Measurements from ENCODE around the gene GABRB1. TPM values are rescaled to one million over a fixed set of nuclear protein-coding genes. Genes with fewer than 3 reads are reported as not detected.

Gene GABRB1
- total and polyA plus RNA-seq, 2 donors (not counting 3 experiments of a cell fraction or from before 2014, with no cell fraction given), result not detected

DNA sequence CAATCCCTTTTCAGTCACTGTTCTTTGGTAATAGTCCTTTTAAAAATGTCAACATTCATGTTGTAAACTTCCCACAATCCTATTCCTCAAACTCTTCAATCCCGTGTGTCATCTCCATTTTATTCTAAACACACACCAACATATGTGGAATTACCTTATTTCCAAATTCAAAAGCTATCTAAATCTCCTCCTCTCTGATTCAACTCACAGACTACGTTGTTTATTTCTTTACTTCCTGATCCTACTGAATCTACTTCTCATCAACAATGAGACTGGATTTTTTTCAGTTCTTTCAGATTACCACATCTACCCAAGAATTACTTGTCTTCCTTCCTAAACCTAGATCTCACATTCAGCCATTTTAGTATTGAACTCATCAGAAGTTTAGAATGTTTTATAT, 188.2 kb downstream of the GABRB1 start:
- Histone ChIP-seq H3K4me2 (ENCODE audit: insufficient read depth, low read length) (no peak overlapping the region), H3K79me2 (ENCODE audit: control insufficient read depth, insufficient read depth, low read length) (no peaks in the 10 kb centered on the region), H4K20me1 (replicated peaks; ENCODE audit: control insufficient read depth, extremely low read depth, insufficient read depth, low read length) (peaks cover 3% of the 10 kb centered on the region), H3K9ac (replicated peaks; ENCODE audit: extremely low read depth, insufficient read depth, low read length) (no peak overlapping the region), H3K4me1 (ENCODE audit: control insufficient read depth, extremely low read depth, insufficient read depth, low read length) (no peaks in the 10 kb centered on the region), H3K4me3 (replicated peaks in 1 of 3; ENCODE audit: insufficient read depth in 1 of 3, low read depth in 1 of 3, low read length in 3 of 3) (no peak overlapping the region), H3K9me3 (replicated peaks; ENCODE audit: control insufficient read depth, insufficient read depth, low read length) (no peaks in the 10 kb centered on the region), H3K27me3 (ENCODE audit: control insufficient read depth in 2 of 2, insufficient read depth in 2 of 2, low read length in 2 of 2) (no peaks in the 10 kb centered on the region), H2AFZ (ENCODE audit: low read depth, low read length) (no peak overlapping the region), H3K9me1 (replicated peaks; ENCODE audit: control insufficient read depth, extremely low read depth, insufficient read depth, low read length) (no peaks in the 10 kb centered on the region), H3K27ac (ENCODE audit: insufficient read depth, low read depth, low read length) (no peak overlapping the region), H3K36me3 (ENCODE audit: control insufficient read depth in 2 of 2, extremely low read depth in 1 of 2, insufficient read depth in 2 of 2, low read length in 2 of 2) (no peaks in the 10 kb centered on the region)
- FAIRE-seq (no peak), DNase-seq (ENCODE audit: low read depth, low spot score) (no peak)
- BruUV-seq (replicated peaks), result no TSS peak
- intact Hi-C loops (cut with micrococcal nuclease), result no loop called here
- ChIA-PET POLR2A (no interaction called here), CTCF (no interaction called here)
- dilution Hi-C loops (cut with MboI; ENCODE audit: extremely low pct_ligation_motif_present, low sequenced_read_pairs), result no loop called here
- TF ChIP-seq FOS (IDR thresholded peaks at IDR 0.05; ENCODE audit: borderline replicate concordance, insufficient read depth, low read length) (no peak), POLR2AphosphoS5 (IDR thresholded peaks at IDR 0.05; ENCODE audit: insufficient read depth, low read depth, low read length) (no peak), GATA2 (IDR thresholded peaks at IDR 0.05; ENCODE audit: insufficient read depth, insufficient read length, low read depth, low read length) (no peak), JUN (IDR thresholded peaks at IDR 0.05; ENCODE audit: borderline replicate concordance, insufficient read depth, insufficient read length, low read depth) (no peak), POLR2A (IDR thresholded peaks at IDR 0.05; ENCODE audit: low read depth, low read length) (no peak), EZH2 (IDR thresholded peaks at IDR 0.05; ENCODE audit: borderline replicate concordance, low read depth, low read length, severe bottlenecking) (no peak), MYC (IDR thresholded peaks at IDR 0.05; ENCODE audit: low read depth, low read length) (no peak)
- TF ChIP-seq, protein P1, sequence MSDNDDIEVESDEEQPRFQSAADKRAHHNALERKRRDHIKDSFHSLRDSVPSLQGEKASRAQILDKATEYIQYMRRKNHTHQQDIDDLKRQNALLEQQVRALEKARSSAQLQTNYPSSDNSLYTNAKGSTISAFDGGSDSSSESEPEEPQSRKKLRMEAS (IDR thresholded peaks at IDR 0.05; ENCODE audit: insufficient read depth, insufficient read length), result no peak
- TF ChIP-seq, protein P2, sequence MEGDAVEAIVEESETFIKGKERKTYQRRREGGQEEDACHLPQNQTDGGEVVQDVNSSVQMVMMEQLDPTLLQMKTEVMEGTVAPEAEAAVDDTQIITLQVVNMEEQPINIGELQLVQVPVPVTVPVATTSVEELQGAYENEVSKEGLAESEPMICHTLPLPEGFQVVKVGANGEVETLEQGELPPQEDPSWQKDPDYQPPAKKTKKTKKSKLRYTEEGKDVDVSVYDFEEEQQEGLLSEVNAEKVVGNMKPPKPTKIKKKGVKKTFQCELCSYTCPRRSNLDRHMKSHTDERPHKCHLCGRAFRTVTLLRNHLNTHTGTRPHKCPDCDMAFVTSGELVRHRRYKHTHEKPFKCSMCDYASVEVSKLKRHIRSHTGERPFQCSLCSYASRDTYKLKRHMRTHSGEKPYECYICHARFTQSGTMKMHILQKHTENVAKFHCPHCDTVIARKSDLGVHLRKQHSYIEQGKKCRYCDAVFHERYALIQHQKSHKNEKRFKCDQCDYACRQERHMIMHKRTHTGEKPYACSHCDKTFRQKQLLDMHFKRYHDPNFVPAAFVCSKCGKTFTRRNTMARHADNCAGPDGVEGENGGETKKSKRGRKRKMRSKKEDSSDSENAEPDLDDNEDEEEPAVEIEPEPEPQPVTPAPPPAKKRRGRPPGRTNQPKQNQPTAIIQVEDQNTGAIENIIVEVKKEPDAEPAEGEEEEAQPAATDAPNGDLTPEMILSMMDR (IDR thresholded peaks at IDR 0.05; ENCODE audit: extremely low read depth in 1 of 2, insufficient read depth in 1 of 2, low read depth in 1 of 2, low read length in 2 of 2), result no peak

Measured in endothelial cell of umbilical vein (primary cell).